ENCODE data around the gene RTN4R.
"Not testable (repeated sequence)": the region's sequence is repeated elsewhere in the genome, so short reads cannot be mapped to it uniquely, and the experiment has no call there.

Gene RTN4R

DNA sequence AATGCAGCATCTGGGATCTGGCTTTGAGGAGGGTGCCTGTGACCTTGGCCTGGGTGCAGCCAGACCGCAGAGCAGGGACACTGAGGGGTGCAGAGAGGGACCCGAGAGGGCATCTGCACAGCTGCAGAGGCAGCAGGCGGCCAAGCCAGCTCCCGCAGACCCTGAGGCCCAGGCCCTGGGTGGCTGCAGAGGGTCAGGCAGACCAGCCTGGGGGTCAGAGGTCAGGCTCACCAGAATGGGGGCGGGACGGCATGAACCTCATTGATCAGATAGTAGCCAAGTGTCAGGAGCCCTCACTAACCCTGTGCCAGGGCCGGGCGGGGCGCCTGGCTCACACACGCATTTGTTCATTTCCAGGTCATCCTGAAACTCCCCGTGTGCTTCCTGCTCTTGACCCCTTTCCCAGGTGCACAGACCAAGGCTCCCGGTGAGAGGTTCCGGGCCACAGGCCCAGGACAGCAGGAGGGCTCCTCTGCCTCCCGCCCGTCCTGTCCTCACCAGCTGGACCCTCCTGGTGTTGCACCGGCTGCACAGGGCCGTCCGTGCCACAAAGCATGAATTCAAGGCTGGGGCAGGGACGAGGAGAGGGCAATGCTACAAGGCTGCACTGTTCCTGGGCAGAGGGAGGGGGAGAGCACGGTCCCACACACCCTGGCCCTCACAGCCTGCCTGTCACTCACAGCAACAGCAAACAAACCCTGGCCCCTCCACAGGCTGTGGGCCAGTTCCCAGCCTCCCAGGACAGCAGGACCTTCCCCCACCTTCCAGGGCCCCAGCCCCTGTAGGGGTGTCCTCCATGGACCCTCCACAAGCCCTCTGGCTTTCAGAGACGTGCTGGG, 3.3 kb downstream of the RTN4R start:
- H3K36me3 ChIP-seq (ENCODE audit: insufficient read depth, low read length): no peaks in the 10 kb centered on the region
- H3K27ac ChIP-seq (ENCODE audit: low read length): no peak overlapping the region
- no peaks in the 10 kb centered on the region for H4K20me1 ChIP-seq (ENCODE audit: insufficient read depth, low read length)
- DNase-seq (no peak), ATAC-seq (ENCODE audit: insufficient read depth, low read depth) (no peak)
- H3K4me2 ChIP-seq (ENCODE audit: insufficient read depth, low read length): no peak overlapping the region
- no peak overlapping the region for H2AFZ ChIP-seq (ENCODE audit: low read depth, low read length)
- no peak overlapping the region for H3K4me3 ChIP-seq (ENCODE audit: low read depth in 1 of 2, low read length in 2 of 2)
- H3K9me3 ChIP-seq (ENCODE audit: insufficient read depth, low read length, severe bottlenecking): no peaks in the 10 kb centered on the region
- no peak for TF ChIP-seq CTCF (IDR thresholded peaks at IDR 0.05; ENCODE audit: borderline replicate concordance, extremely low read depth, low read length, poor library complexity, severe bottlenecking)
- TF ChIP-seq EZH2 (IDR thresholded peaks at IDR 0.05; ENCODE audit: borderline replicate concordance, low read depth, low read length, severe bottlenecking): no peak
- H3K9ac ChIP-seq (ENCODE audit: low read depth, low read length): no peak overlapping the region
- H3K79me2 ChIP-seq (ENCODE audit: insufficient read depth, low read length): no peaks in the 10 kb centered on the region
- H3K27me3 ChIP-seq (ENCODE audit: insufficient read depth, low read length, poor library complexity): peaks cover 18% of the 10 kb centered on the region
- H3K4me1 ChIP-seq (ENCODE audit: insufficient read depth, low read length): peaks cover 13% of the 10 kb centered on the region

- not testable (repeated sequence) for DNase-seq
Observed at GRCh38 chr22:20263404-20264281, 4.5 kb downstream of the RTN4R start.

GRCh38 chr22:20262582-20263147, 5.5 kb downstream of the RTN4R start:
- Histone ChIP-seq H3K79me2 (ENCODE audit: insufficient read depth, low read length) (no peaks in the 10 kb centered on the region), H3K4me1 (ENCODE audit: insufficient read depth, low read length) (peaks cover 4% of the 10 kb centered on the region; the same call in 1 of the 2 replicates), H2AFZ (ENCODE audit: low read depth, low read length) (no peak overlapping the region), H3K4me2 (ENCODE audit: insufficient read depth, low read length) (no peak overlapping the region), H3K9me3 (ENCODE audit: insufficient read depth, low read length, severe bottlenecking) (no peaks in the 10 kb centered on the region), H3K27me3 (ENCODE audit: insufficient read depth, low read length, poor library complexity) (peaks cover 9% of the 10 kb centered on the region), H3K36me3 (ENCODE audit: insufficient read depth, low read length) (no peaks in the 10 kb centered on the region), H4K20me1 (ENCODE audit: insufficient read depth, low read length) (no peaks in the 10 kb centered on the region), H3K4me3 (ENCODE audit: low read depth in 1 of 2, low read length in 2 of 2) (no peak overlapping the region), H3K9ac (ENCODE audit: low read depth, low read length) (no peak overlapping the region), H3K27ac (ENCODE audit: low read length) (no peak overlapping the region)
- no peak for TF ChIP-seq CTCF (IDR thresholded peaks at IDR 0.05; ENCODE audit: borderline replicate concordance, extremely low read depth, low read length, poor library complexity, severe bottlenecking)
- no peak for TF ChIP-seq EZH2 (IDR thresholded peaks at IDR 0.05; ENCODE audit: borderline replicate concordance, low read depth, low read length, severe bottlenecking)
- ATAC-seq (ENCODE audit: insufficient read depth, low read depth) (no peak), DNase-seq (no peak)

More at GRCh38 chr22:20263404-20264281, 4.5 kb downstream of the RTN4R start:
- H3K27ac ChIP-seq (ENCODE audit: low read length); H3K4me3 ChIP-seq (ENCODE audit: low read depth in 1 of 2, low read length in 2 of 2); H3K9me3 ChIP-seq (ENCODE audit: insufficient read depth, low read length, severe bottlenecking); H4K20me1 ChIP-seq (ENCODE audit: insufficient read depth, low read length); H2AFZ ChIP-seq (ENCODE audit: low read depth, low read length); ATAC-seq (ENCODE audit: insufficient read depth, low read depth); H3K4me2 ChIP-seq (ENCODE audit: insufficient read depth, low read length); H3K36me3 ChIP-seq (ENCODE audit: insufficient read depth, low read length); H3K9ac ChIP-seq (ENCODE audit: low read depth, low read length); H3K79me2 ChIP-seq (ENCODE audit: insufficient read depth, low read length): not testable (repeated sequence)
- H3K27me3 ChIP-seq (ENCODE audit: insufficient read depth, low read length, poor library complexity): peaks cover 15% of the 10 kb centered on the region
- peaks cover 11% of the 10 kb centered on the region for H3K4me1 ChIP-seq (ENCODE audit: insufficient read depth, low read length)

Measured in DND-41 (cell line).